PC-3 (cell line): ENCODE data around the gene GTF2E1.

Experiments used
- CTCF ChIP-seq: fragments of 300-600 bp; sonication (generic); conservative IDR thresholded peaks from 2 replicates; pipeline ENCODE4 v1.5.1; 2017; ENCODE audit warnings: antibody characterized with exemption, low read depth, mild to moderate bottlenecking, low read length
- EZH2 ChIP-seq: fragments of 300-600 bp; sonication (generic); IDR thresholded peaks from one replicate; pipeline ENCODE4 v1.6.1; 2017; ENCODE audit warnings: antibody characterized with exemption, mild to moderate bottlenecking, low read length; ENCODE audit not compliant: unreplicated experiment
- EZH2phosphoT487 ChIP-seq: fragments of 300-600 bp; sonication (generic); IDR thresholded peaks from 2 replicates; pipeline ENCODE4 v1.6.1; 2018; ENCODE audit warnings: mild to moderate bottlenecking, antibody characterized with exemption, low read length, borderline replicate concordance

- TF ChIP-seq CTCF (no peak), EZH2 (no peak), EZH2phosphoT487 (no peak)
Observed at GRCh38 chr3:120752865-120753264, 10.3 kb downstream of the GTF2E1 start.
